ACC112 (cell line): ENCODE results near the gene MYOM1.
"Not testable (repeated sequence)": the region's sequence is repeated elsewhere in the genome, so short reads cannot be mapped to it uniquely, and the experiment has no call there.

Experiments
- H2AFZ ChIP-seq: fragments of 200-600 bp; sonication (generic); one replicate; pipeline ENCODE4 v1.6.0; 2017; ENCODE audit warnings: antibody characterized with exemption, low read length; ENCODE audit not compliant: unreplicated experiment
- H3K27ac ChIP-seq: fragments of 200-600 bp; sonication (generic); 2 replicates; pipeline ENCODE4 v1.5.1; 2014; ENCODE audit warnings: low read depth, mild to moderate bottlenecking, antibody characterized with exemption, low read length, moderate library complexity
- H3K27me3 ChIP-seq: fragments of 200-600 bp; sonication (generic); 2 replicates; pipeline ENCODE4 v1.6.1; 2014; ENCODE audit warnings: mild to moderate bottlenecking, antibody characterized with exemption, low read length, moderate library complexity, mixed read lengths; ENCODE audit not compliant: insufficient read depth
- H3K36me3 ChIP-seq: fragments of 200-600 bp; sonication (generic); 2 replicates; pipeline ENCODE4 v1.6.1; 2016; ENCODE audit warnings: mild to moderate bottlenecking, antibody characterized with exemption, low read length, moderate library complexity, mixed read lengths; ENCODE audit not compliant: insufficient read depth
- H3K4me1 ChIP-seq: fragments of 200-600 bp; sonication (generic); one replicate; pipeline ENCODE4 v1.6.1; 2016; ENCODE audit warnings: low read length, mixed read lengths; ENCODE audit not compliant: insufficient read depth, unreplicated experiment, control insufficient read depth
- H3K4me3 ChIP-seq: fragments of 200-600 bp; sonication (generic); 2 replicates; pipeline ENCODE4 v1.5.1; 2014; ENCODE audit warnings: mild to moderate bottlenecking, low read depth, low read length
- H3K79me2 ChIP-seq: fragments of 200-600 bp; sonication (generic); one replicate; pipeline ENCODE4 v1.6.0; 2016; ENCODE audit warnings: low read length; ENCODE audit not compliant: control insufficient read depth, unreplicated experiment, insufficient read depth

Gene MYOM1

GRCh38 chr18:3025544-3025943, 194.2 kb downstream of the MYOM1 start:
- no peak overlapping the region for H3K4me3 ChIP-seq

GRCh38 chr18:3023603-3024002, 196.2 kb downstream of the MYOM1 start:
- not testable (repeated sequence) for H2AFZ ChIP-seq, H3K4me3 ChIP-seq, H3K27ac ChIP-seq, H3K79me2 ChIP-seq, H3K27me3 ChIP-seq, H3K36me3 ChIP-seq, H3K4me1 ChIP-seq

More at GRCh38 chr18:3025544-3025943, 194.2 kb downstream of the MYOM1 start:
- H3K27ac ChIP-seq = no peak overlapping the region
- H3K4me1 ChIP-seq = no peaks in the 10 kb centered on the region
- no peak overlapping the region for H2AFZ ChIP-seq
- H3K79me2 ChIP-seq = no peaks in the 10 kb centered on the region
- H3K27me3 ChIP-seq = no peaks in the 10 kb centered on the region
- no peaks in the 10 kb centered on the region for H3K36me3 ChIP-seq
